HG03135 (cell line): ENCODE data around the gene IL4R.
"Not testable (repeated sequence)": the region's sequence is repeated elsewhere in the genome, so short reads cannot be mapped to it uniquely, and the experiment has no call there.

Experiments used
- ATAC-seq: cut with Tn5 transposase; IDR thresholded peaks from one replicate; pipeline ENCODE4 v1.9.1; 2021; ENCODE audit warnings: mild to moderate bottlenecking, moderate library complexity; ENCODE audit not compliant: unreplicated experiment

Gene IL4R

GRCh38 chr16:27313422-27314160 lies at the start of gene IL4R:
Gene IL4R, plus strand, starts transcription at chr16:27313974. Its CDS starts 26,230 bp downstream, at chr16:27340204.
- peak; percentile 41 for ATAC-seq

DNA sequence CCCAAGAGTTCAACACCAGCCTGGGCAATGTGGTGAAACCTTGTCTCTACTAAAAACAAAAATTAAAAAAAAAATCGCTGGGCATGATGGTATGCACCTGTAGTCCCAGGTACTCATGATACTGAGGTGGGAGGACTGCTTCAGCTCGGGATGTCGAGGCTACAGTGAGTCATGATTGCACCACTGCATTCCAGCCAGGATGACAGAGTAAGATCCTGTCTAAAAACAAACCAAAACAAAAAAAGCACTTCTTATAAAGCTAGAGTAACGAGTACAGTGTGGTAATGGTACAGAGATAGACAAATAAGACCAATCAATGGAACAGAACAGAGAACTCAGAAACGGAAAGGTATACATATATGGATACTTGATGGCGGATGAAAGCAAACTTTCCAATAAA lies 49.6 kb upstream of the IL4R start:
- ATAC-seq, result no peak

GRCh38 chr16:27265982-27266381 lies 47.8 kb upstream of the IL4R start:
- no peak for ATAC-seq

- no peak for ATAC-seq
Measured at GRCh38 chr16:27267037-27267677, 46.6 kb upstream of the IL4R start.

DNA sequence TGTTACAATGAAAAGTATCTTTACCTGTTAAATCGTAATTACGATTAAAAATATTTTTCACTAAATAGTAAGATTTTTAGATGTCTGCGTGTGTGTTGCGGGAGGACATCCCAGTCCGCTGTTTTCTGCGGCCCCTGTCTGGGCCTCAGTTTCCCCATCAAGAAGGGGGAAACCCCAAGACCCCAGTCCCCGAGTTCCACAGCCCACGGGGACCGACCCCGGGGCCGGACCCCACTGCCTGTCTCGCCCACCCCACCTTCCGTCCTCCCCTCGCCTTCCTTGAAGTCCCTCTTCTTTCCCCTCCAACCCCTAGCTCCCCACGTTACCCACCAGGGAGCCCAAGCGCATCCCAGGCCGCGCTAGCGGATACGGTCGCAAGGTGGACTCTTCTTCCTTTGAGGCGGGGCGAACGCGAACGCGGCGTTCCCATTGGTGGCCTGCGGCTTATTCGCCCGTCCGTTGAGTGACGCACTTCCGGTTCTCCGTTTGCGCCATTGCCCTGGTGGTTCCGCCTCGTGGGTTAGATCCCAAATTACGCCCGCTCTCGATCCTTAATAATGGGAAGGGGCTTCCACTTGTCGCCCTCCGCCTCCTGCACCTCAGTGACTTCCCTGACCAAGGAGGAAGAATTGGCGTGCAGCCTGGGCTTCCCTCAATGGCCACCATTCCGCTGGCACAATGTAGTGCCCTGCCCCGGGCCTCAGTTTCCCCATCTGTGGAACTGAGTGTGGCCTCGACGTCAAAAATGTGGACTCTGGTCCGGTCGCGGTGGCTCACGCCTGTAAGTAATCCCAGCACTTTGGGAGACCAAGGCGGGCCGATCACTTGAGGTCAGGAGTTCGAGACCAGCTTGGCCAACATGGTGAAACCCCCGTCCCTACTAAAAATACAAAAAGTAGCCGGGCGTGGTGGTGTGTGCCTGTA lies 45.1 kb upstream of the IL4R start, which contains the start of gene NSMCE1:
NSMCE1 (minus strand) TSS at position 397 of the 924 bp plus-strand sequence. CDS start 11,202 bp downstream, outside the sequence.
- peak; percentile 95 for ATAC-seq

- ATAC-seq, result no peak
Measured at GRCh38 chr16:27269300-27270150, 44.2 kb upstream of the IL4R start.

GRCh38 chr16:27270349-27270748 lies 43.4 kb upstream of the IL4R start:
- no peak for ATAC-seq

DNA sequence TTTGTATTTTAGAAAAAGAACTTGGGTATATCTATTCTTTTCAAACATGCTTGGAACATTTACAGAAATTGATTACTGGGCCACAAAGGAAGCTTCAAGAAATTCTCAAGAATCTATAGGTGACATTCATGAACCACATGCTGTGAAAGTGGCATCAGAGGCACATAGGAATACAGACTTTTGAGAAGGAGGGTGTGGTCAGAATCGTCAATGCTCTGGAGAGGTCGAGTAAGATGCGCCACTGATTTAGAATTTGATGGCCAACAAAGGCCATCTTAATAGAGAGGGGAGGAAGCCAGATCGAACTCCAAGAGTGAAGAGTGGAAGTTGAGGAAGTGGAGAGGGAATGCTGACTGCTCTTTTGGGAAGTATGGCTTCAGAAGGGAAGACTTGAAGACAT lies 41.7 kb upstream of the IL4R start:
- no peak for ATAC-seq

- not testable (repeated sequence) for ATAC-seq
Measured at GRCh38 chr16:27272697-27273096, 41.1 kb upstream of the IL4R start.

GRCh38 chr16:27273330-27273669 lies 40.5 kb upstream of the IL4R start:
- ATAC-seq, result no peak

- no peak for ATAC-seq
Measured at GRCh38 chr16:27273670-27274423, 39.9 kb upstream of the IL4R start.

DNA sequence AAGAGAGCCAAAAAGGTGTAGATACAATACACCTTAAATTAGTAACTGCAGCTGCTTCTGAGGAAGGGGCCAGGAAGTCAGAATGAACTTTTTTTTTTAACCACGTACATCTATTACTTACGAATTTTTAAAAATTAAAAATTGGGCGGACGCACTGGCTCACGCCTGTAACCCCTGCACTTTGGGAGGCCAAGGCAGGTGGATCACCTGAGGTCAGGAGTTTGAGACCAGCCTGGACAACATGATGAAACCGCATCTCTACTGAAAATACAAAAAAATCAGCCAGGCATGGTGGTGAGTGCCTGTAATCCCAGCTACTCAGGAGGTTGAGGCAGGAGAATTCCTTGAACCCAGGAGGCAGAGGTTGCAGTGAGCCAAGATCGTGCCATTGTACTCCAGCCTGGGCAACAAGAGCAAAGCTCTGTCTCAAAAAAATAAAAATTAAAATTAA lies 39.3 kb upstream of the IL4R start:
- ATAC-seq, result not testable (repeated sequence)

- no peak for ATAC-seq
Measured at GRCh38 chr16:27275394-27275793, 38.4 kb upstream of the IL4R start.

- ATAC-seq, result no peak
Measured at GRCh38 chr16:27281243-27281642, 32.5 kb upstream of the IL4R start.

GRCh38 chr16:27284865-27285675 lies 28.7 kb upstream of the IL4R start:
- ATAC-seq, result no peak

GRCh38 chr16:27285676-27286196 lies 28.0 kb upstream of the IL4R start:
- no peak for ATAC-seq

GRCh38 chr16:27286451-27286850 lies 27.3 kb upstream of the IL4R start:
- no peak for ATAC-seq

- ATAC-seq, result no peak
Measured at GRCh38 chr16:27287051-27287811, 26.5 kb upstream of the IL4R start.
